Measurements from ENCODE around the gene OR6T1. TPM values are rescaled to one million over a fixed set of nuclear protein-coding genes. Genes with fewer than 3 reads are reported as not detected.

OR6T1 gene
- polyA plus RNA-seq (ENCODE audit: insufficient read length in 10 of 10): not detected
- long read RNA-seq, donor 1: 0 reads
- long read RNA-seq, donor 2: 0 reads
- long read RNA-seq, donor 3: 0 reads
- long read RNA-seq, donor 4: 0 reads
- long read RNA-seq, donor 5: 0 reads
- long read RNA-seq, donor 6: 0 reads
- long read RNA-seq, donor 7: 0 reads
- long read RNA-seq, donor 8: 0 reads
- long read RNA-seq, donor 9: 0 reads

GRCh38 chr11:123943738-123944137, at the start of gene OR6T1:
Gene OR6T1, minus strand, starts transcription at chr11:123943838. Its CDS starts 0 bp downstream, at chr11:123943838.
- no peak for DNase-seq

GRCh38 chr11:123979311-123979710, 35.7 kb upstream of the OR6T1 start:
- DNase-seq: no peak

- no peak for DNase-seq
Measured at GRCh38 chr11:123977731-123978347, 34.2 kb upstream of the OR6T1 start, which contains the start of gene OR10S1. Gene OR10S1, minus strand, starts transcription at chr11:123977781. Its CDS starts 117 bp downstream, at chr11:123977664.

- no peak for DNase-seq
Measured at GRCh38 chr11:123976770-123977560, 33.3 kb upstream of the OR6T1 start.

- DNase-seq: peak in 1 of 3 donors; percentile 33
Measured at GRCh38 chr11:123973816-123974215, 30.2 kb upstream of the OR6T1 start.

GRCh38 chr11:123956752-123957151, 13.1 kb upstream of the OR6T1 start:
- DNase-seq: no peak

- DNase-seq: no peak
Measured at GRCh38 chr11:123945132-123945531, 1.5 kb upstream of the OR6T1 start.

- no peak for DNase-seq
Measured at GRCh38 chr11:123942413-123942812, 1.2 kb downstream of the OR6T1 start.

GRCh38 chr11:123939317-123939716, 4.3 kb downstream of the OR6T1 start, which contains the start of gene OR4D5:
Gene OR4D5, plus strand, starts transcription at chr11:123939617. Its CDS starts 0 bp downstream, at chr11:123939617.
- DNase-seq: no peak

GRCh38 chr11:123924027-123924426, 19.6 kb downstream of the OR6T1 start:
- no peak for DNase-seq

- no peak for DNase-seq
Measured at GRCh38 chr11:123920943-123921342, 22.7 kb downstream of the OR6T1 start.

GRCh38 chr11:123905826-123906225, 37.8 kb downstream of the OR6T1 start:
- no peak for DNase-seq

- no peak for DNase-seq
Measured at GRCh38 chr11:123904932-123905331, 38.7 kb downstream of the OR6T1 start.

GRCh38 chr11:123903932-123904331, 39.7 kb downstream of the OR6T1 start:
- no peak for DNase-seq

- DNase-seq: no peak
Measured at GRCh38 chr11:123901867-123902266, 41.8 kb downstream of the OR6T1 start, which contains the start of gene OR8D4. Gene OR8D4, plus strand, starts transcription at chr11:123902167. Its CDS starts 4,265 bp downstream, at chr11:123906432.

GRCh38 chr11:123899792-123900191, 43.8 kb downstream of the OR6T1 start:
- no peak for DNase-seq

Other genes with a start within 250 kb of the OR6T1 start
- 10 to 100 TPM; 13.1 to 21.9 (median 18.3) TPM for gene ZNF202, start 202.2 kb downstream of the OR6T1 start, polyA plus RNA-seq (ENCODE audit: insufficient read length in 10 of 10)
- gene OR6X1, start 189.3 kb downstream of the OR6T1 start, polyA plus RNA-seq (ENCODE audit: insufficient read length in 10 of 10): not detected
- not detected for gene OR6M1, start 137.5 kb downstream of the OR6T1 start, polyA plus RNA-seq (ENCODE audit: insufficient read length in 10 of 10)
- gene TMEM225, start 58.2 kb downstream of the OR6T1 start, polyA plus RNA-seq (ENCODE audit: insufficient read length in 10 of 10): not detected
- gene OR8D4, start 41.7 kb downstream of the OR6T1 start, polyA plus RNA-seq (ENCODE audit: insufficient read length in 10 of 10): under 1 TPM in 6 of 10 donors, not detected in 4; 0.05 to 0.21 (median 0.11) TPM
- not detected for gene OR4D5, start 4.2 kb downstream of the OR6T1 start, polyA plus RNA-seq (ENCODE audit: insufficient read length in 10 of 10)
- not detected for gene OR10S1, start 33.9 kb upstream of the OR6T1 start, polyA plus RNA-seq (ENCODE audit: insufficient read length in 10 of 10)
- not detected for gene OR10G6, start 51.3 kb upstream of the OR6T1 start, polyA plus RNA-seq (ENCODE audit: insufficient read length in 10 of 10)
- under 1 TPM in 1 of 10 donors, not detected in 9; 0.06 TPM for gene OR10G4, start 69.2 kb upstream of the OR6T1 start, polyA plus RNA-seq (ENCODE audit: insufficient read length in 10 of 10)
- gene OR10G9, start 79.2 kb upstream of the OR6T1 start, polyA plus RNA-seq (ENCODE audit: insufficient read length in 10 of 10): not detected
- gene OR10G8, start 83.0 kb upstream of the OR6T1 start, polyA plus RNA-seq (ENCODE audit: insufficient read length in 10 of 10): not detected
- not detected for gene OR10G7, start 97.5 kb upstream of the OR6T1 start, polyA plus RNA-seq (ENCODE audit: insufficient read length in 10 of 10)
- gene VWA5A, start 171.6 kb upstream of the OR6T1 start, polyA plus RNA-seq (ENCODE audit: insufficient read length in 10 of 10): 100 to 1,000 TPM in 7 of 10 donors, 10 to 100 TPM in 3; 73.6 to 136 (median 107) TPM
- not detected for gene OR10D3, start 239.5 kb upstream of the OR6T1 start, polyA plus RNA-seq (ENCODE audit: insufficient read length in 10 of 10)

Data from muscle of back (tissue), 13 donors.